IMR-90 (cell line): ENCODE results near the gene FGA.

ENCODE experiments used
- BHLHE40 ChIP-seq: fragments of 150-350 bp; IDR thresholded peaks from 2 replicates; pipeline ENCODE4 v1.6.1; 2016; ENCODE audit warnings: mild to moderate bottlenecking, low read depth, low read length
- CEBPB ChIP-seq: IDR thresholded peaks from 2 replicates; pipeline ENCODE4 v1.6.1; 2012; ENCODE audit warnings: low read depth, low read length, improper control_type of control experiment
- CTCF ChIP-seq: conservative IDR thresholded peaks from 2 replicates; pipeline ENCODE4 v1.5.1; 2012; ENCODE audit warnings: mild to moderate bottlenecking, low read depth, low read length, improper control_type of control experiment
- FOS ChIP-seq: fragments of 150-350 bp; IDR thresholded peaks from 2 replicates; pipeline ENCODE4 v1.6.1; 2016; ENCODE audit warnings: low read depth, low read length
- MAZ ChIP-seq: IDR thresholded peaks from 2 replicates; pipeline ENCODE4 v1.6.1; 2012; ENCODE audit warnings: low read depth, mild to moderate bottlenecking, low read length, improper control_type of control experiment, moderate library complexity, borderline replicate concordance
- NFE2L2 ChIP-seq: fragments of 150-350 bp; IDR thresholded peaks from 2 replicates; pipeline ENCODE4 v1.6.1; 2016; ENCODE audit warnings: low read depth, mild to moderate bottlenecking, low read length
- POLR2A ChIP-seq: IDR thresholded peaks from 2 replicates; pipeline ENCODE4 v1.6.1; 2012; ENCODE audit warnings: mild to moderate bottlenecking, low read depth, low read length
- RAD21 ChIP-seq: IDR thresholded peaks from 2 replicates; pipeline ENCODE4 v1.6.1; 2012; ENCODE audit warnings: low read length, improper control_type of control experiment
- RCOR1 ChIP-seq: IDR thresholded peaks from 2 replicates; pipeline ENCODE4 v1.6.1; 2012; ENCODE audit warnings: mild to moderate bottlenecking, low read length, improper control_type of control experiment; ENCODE audit not compliant: insufficient replicate concordance
- RFX5 ChIP-seq: IDR thresholded peaks from 2 replicates; pipeline ENCODE4 v1.8.0; 2012; ENCODE audit warnings: low read depth, mild to moderate bottlenecking, low read length, moderate library complexity
- SMC3 ChIP-seq: fragments of 150-350 bp; IDR thresholded peaks from 2 replicates; pipeline ENCODE4 v1.6.1; 2016; ENCODE audit warnings: low read depth, mild to moderate bottlenecking, antibody characterized with exemption, low read length, moderate library complexity
- TF ChIP-seq, protein P1 (sequence below): fragments of 150-350 bp; IDR thresholded peaks from 2 replicates; pipeline ENCODE4 v1.6.1; 2016; ENCODE audit warnings: low read depth, mild to moderate bottlenecking, low read length, moderate library complexity, borderline replicate concordance
- TF ChIP-seq, protein P2 (sequence below): fragments of 150-350 bp; IDR thresholded peaks from 2 replicates; pipeline ENCODE4 v1.6.1; 2017; ENCODE audit warnings: mild to moderate bottlenecking, antibody characterized with exemption, low read length, low read depth

DNA sequence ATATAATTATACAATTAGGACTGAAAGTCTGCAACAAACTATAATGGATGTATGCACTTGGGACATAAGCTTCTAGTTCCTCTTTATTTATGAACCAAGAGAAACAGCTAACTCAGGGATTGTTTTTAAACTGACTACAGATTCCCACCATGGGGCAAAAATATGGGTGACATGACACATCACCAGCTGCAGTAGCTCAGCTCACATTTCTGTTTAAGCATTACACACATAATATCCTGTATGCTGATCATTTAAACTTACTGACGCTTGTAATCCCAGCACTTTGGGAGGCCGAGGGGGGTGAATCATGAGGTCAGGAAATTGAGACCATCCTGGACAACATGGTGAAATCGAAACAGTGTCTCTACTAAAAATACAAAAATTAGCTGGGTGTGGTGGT lies 16.2 kb downstream of the FGA start:
- no peak for TF ChIP-seq CTCF
- TF ChIP-seq POLR2A = no peak
- TF ChIP-seq RCOR1 = no peak
- TF ChIP-seq FOS = no peak
- no peak for TF ChIP-seq RAD21
- TF ChIP-seq RFX5 = no peak
- no peak for TF ChIP-seq CEBPB
- no peak for TF ChIP-seq NFE2L2
- TF ChIP-seq, protein P1, sequence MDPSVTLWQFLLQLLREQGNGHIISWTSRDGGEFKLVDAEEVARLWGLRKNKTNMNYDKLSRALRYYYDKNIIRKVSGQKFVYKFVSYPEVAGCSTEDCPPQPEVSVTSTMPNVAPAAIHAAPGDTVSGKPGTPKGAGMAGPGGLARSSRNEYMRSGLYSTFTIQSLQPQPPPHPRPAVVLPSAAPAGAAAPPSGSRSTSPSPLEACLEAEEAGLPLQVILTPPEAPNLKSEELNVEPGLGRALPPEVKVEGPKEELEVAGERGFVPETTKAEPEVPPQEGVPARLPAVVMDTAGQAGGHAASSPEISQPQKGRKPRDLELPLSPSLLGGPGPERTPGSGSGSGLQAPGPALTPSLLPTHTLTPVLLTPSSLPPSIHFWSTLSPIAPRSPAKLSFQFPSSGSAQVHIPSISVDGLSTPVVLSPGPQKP = no peak
- TF ChIP-seq MAZ = no peak
- TF ChIP-seq, protein P2, sequence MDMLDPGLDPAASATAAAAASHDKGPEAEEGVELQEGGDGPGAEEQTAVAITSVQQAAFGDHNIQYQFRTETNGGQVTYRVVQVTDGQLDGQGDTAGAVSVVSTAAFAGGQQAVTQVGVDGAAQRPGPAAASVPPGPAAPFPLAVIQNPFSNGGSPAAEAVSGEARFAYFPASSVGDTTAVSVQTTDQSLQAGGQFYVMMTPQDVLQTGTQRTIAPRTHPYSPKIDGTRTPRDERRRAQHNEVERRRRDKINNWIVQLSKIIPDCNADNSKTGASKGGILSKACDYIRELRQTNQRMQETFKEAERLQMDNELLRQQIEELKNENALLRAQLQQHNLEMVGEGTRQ = no peak
- no peak for TF ChIP-seq BHLHE40
- TF ChIP-seq SMC3 = no peak
